Fibroblast of gingiva (primary cell): ENCODE results near the gene ADRB1.
A peak's percentile ranks its signal among the peaks of the same experiment; 100 is the strongest.

ENCODE experiments used
- DNase-seq: peaks from one replicate; pipeline ENCODE4 v3.0.0-alpha.2; 2011; ENCODE audit warnings: low read depth

ADRB1 gene

GRCh38 chr10:114026189-114027040 is 17.3 kb upstream of the ADRB1 start:
- DNase-seq = peak; percentile 39

- no peak for DNase-seq
Observed at GRCh38 chr10:114027041-114027394, 16.6 kb upstream of the ADRB1 start.

DNA sequence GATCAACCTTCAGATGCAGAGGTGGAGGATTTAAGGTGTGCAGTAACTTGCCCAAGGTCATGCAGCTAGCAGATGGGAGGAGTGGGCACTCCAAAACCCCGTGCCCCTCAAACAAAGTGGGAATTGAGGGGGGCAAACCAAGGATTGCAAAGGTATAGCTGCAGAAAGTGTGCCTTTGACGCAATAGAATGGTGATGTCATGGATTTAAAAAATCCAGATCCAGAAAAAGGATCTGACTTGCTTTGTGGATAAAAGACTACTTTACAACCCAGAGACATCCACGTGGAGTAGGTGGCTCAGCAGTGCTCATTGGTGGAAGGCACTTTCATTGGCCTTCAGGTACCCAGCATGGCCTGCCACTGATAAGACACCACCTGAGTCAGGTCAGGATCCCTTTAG is 15.7 kb upstream of the ADRB1 start:
- no peak for DNase-seq

- no peak for DNase-seq
Observed at GRCh38 chr10:114028425-114028824, 15.2 kb upstream of the ADRB1 start.

DNA sequence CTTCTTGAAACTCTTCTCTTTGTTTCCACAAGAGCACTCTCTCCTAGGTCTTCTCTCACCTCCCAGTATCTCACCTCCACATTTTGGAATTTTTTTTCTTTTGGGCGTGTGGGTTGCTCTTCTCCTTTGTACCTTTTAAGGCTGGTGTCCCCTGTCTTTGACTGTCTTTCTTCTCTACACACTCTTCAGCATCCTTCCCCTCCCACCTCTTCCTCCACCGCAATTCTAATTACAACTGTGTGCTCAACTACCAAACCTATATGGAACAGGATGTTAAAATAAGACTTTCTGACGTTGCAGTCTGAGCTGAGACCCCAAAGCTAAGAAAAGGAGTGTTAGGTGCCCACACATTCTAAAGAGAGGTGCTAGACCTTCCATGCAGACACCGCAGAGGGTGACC is 14.0 kb upstream of the ADRB1 start:
- no peak for DNase-seq

DNA sequence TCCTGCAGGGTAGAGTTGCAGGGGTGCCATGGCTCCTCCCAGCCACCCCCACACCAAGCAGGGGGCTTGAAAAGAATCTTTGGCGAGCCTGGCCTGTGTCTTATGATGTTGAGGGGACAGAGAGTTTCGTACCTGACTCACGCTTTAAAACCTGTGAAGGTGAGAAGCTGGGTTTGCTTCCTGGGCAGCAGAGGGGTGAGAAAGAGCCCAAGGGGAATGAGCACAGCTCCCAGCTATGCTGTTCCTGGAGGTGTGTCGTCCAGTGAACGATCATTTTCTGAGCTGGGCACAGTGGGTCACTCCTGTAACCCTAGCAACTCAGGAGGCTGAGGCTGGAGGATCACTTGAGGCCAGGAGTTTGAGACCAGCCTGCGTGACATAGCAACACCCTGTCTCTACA is 13.5 kb upstream of the ADRB1 start:
- no peak for DNase-seq

GRCh38 chr10:114031073-114031972 is 12.3 kb upstream of the ADRB1 start:
- DNase-seq = no peak

DNA sequence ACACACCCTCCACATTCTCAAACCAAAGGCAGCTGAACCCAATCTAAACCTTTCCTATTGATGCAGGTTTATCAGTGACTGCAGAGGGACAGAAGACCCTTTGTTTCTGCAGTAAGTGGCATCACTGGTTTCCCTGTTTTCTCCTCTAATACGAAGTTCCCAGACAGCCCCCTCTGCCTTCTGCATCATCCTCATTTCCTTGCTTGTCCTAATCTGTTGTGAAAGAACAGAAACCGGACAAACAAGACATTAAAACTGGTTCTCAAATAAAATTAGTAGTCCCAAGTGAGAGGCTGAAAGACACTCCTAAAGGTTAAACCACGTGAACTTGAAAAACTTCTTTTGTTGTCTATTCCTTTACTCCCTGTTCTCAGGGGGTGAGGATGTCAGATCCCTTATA is 10.1 kb upstream of the ADRB1 start:
- DNase-seq = no peak

DNA sequence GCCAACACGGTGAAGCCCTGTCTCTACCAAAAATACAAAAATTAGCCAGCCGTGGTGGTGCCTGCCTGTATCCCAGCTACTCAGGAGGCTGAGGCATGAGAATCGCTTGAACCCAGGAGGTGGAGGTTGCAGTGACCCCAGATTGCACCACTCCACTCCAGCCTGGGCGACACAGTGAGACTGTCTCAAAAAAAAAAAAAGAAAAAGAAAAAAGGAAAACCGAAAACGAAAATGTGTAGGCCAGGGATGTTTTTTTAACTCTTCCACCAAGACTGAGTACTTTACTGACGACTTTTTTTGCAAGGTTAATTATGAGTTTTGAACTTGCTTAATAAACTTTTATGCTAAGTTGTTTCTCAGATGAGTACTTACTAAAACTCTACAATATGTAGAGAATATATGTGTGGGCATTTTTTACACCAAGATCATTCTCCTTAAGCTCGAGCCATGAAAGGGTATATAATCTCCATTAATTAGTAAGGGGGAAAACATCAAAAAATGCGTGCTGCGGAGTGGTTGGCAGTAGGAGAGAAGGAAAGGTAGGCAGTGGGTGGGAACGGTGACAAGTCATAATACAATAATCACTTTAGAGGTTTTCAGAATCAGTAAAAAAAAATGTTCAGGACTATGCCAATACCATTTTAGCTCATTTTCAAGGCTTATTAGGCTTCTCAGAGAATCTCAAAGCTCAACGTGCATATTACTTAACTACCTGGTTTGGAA is 8.6 kb upstream of the ADRB1 start:
- no peak for DNase-seq

GRCh38 chr10:114035791-114036190 is 7.9 kb upstream of the ADRB1 start:
- DNase-seq = no peak

DNA sequence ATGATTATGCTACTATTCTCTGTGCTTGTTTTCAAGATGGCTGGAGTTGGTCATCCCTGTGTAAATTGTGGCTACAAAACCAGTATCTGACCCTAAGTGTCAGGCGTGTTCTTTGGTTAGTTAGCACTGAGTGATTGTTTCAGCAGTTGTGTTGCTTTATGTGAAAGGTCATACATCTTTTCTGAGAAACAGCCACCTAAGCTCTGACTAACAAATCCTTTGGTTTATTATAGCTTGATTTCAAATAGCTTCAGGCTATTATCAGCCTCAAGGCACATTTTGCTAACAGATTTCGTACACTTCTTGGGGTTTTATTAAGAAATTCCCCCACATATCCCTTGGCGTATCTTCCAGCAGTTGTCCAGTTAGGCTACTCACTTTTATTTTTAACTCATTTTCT is 4.8 kb upstream of the ADRB1 start:
- DNase-seq = peak; percentile 22

DNA sequence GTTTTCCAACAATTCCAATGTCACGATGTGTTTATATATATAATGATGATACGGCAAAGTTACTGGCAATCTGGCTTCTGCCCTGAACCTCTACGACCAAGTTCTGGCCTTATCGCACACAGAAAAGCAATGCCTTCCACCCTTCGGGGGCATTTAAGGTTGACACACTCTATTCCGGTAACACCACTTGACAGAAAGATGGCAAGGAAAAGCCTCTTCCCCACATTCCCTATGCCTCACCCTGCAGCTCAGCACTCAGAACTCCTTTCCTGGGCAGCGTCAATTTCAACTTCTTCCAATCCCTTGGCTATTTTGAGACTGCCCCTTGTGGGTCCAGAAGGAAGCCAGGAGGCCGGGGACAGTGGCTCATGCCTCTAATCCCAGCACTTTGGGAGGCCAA is 2.5 kb upstream of the ADRB1 start:
- no peak for DNase-seq

GRCh38 chr10:114042895-114043531 is 653 bp upstream of the ADRB1 start:
- DNase-seq = peak; percentile 30

- no peak for DNase-seq
Observed at GRCh38 chr10:114044247-114045135, 825 bp downstream of the ADRB1 start.

GRCh38 chr10:114045136-114046086 is 1.7 kb downstream of the ADRB1 start:
- no peak for DNase-seq

- no peak for DNase-seq
Observed at GRCh38 chr10:114046087-114046458, 2.4 kb downstream of the ADRB1 start.

GRCh38 chr10:114048472-114048871 is 4.8 kb downstream of the ADRB1 start:
- no peak for DNase-seq

- DNase-seq = no peak
Observed at GRCh38 chr10:114051714-114052113, 8.0 kb downstream of the ADRB1 start.

DNA sequence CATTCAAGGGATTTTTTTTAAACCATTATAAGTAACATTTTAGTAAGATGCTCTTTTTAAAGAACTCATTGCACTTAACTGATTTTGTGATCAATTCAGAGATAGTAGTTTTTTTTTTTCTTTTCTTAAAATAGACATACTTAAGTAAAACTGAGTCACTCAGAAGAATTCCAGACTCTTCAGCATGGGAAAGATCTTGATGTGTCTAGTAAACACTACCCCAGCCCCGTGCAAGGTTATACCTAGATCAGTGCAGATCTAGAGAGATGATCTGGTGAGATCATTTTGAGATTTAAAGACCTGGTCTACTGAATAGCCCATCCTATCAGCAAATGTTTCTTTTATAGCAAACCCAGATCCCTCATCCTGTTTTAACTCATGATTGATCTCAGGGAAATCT is 8.6 kb downstream of the ADRB1 start:
- DNase-seq = no peak

- peak; percentile 13 for DNase-seq
Observed at GRCh38 chr10:114053946-114054345, 10.3 kb downstream of the ADRB1 start.
